GM12892 (cell line): ENCODE results near the gene CLEC16A.

Source experiments
- DNase-seq: peaks from one replicate; pipeline ENCODE4 v3.0.0; 2011; ENCODE audit not compliant: insufficient read length
- FAIRE-seq: peaks from 2 replicates; lab custom pipeline; 2011; peaks lifted over from hg19 to GRCh38; lab: Jason Lieb, UNC
- POLR2A ChIP-seq: IDR thresholded peaks from 2 replicates; pipeline ENCODE4 v1.6.1; 2011; ENCODE audit warnings: low read depth, low read length, control low read depth
- POLR2AphosphoS5 ChIP-seq: IDR thresholded peaks from 2 replicates; pipeline ENCODE4 v1.6.1; 2011; ENCODE audit warnings: low read depth, low read length, control low read depth
- TAF1 ChIP-seq: IDR thresholded peaks from 2 replicates; pipeline ENCODE4 v1.6.1; 2011; ENCODE audit warnings: low read depth, mild to moderate bottlenecking, control low read depth, low read length, borderline replicate concordance

Gene CLEC16A

GRCh38 chr16:11071829-11072228, 127.5 kb downstream of the CLEC16A start:
- no peak for TF ChIP-seq POLR2AphosphoS5
- no peak for TF ChIP-seq TAF1
- TF ChIP-seq POLR2A: no peak
- FAIRE-seq (no peak), DNase-seq (no peak)

- TF ChIP-seq POLR2A (no peak), POLR2AphosphoS5 (no peak), TAF1 (no peak)
- FAIRE-seq: no peak
- DNase-seq: no peak
These were observed 128.2 kb downstream of the CLEC16A start for GRCh38 chr16:11072420-11073153.

- FAIRE-seq: no peak
- TF ChIP-seq TAF1 (no peak), POLR2A (no peak), POLR2AphosphoS5 (no peak)
- DNase-seq: no peak
These were observed 129.1 kb downstream of the CLEC16A start for GRCh38 chr16:11073407-11073999.

- FAIRE-seq (no peak), DNase-seq (no peak)
- TF ChIP-seq POLR2A (no peak), TAF1 (no peak), POLR2AphosphoS5 (no peak)
These were observed 129.8 kb downstream of the CLEC16A start for GRCh38 chr16:11074131-11074530.

GRCh38 chr16:11075163-11075562, 130.8 kb downstream of the CLEC16A start:
- TF ChIP-seq TAF1 (no peak), POLR2AphosphoS5 (no peak), POLR2A (no peak)
- FAIRE-seq (no peak), DNase-seq (no peak)

- TF ChIP-seq TAF1: no peak
- TF ChIP-seq POLR2AphosphoS5: no peak
- no peak for TF ChIP-seq POLR2A
- FAIRE-seq: peak; percentile 83
- peak; percentile 74 for DNase-seq
These were observed 132.1 kb downstream of the CLEC16A start for GRCh38 chr16:11076259-11077018.

GRCh38 chr16:11078812-11079459, 134.6 kb downstream of the CLEC16A start:
- FAIRE-seq: no peak
- TF ChIP-seq POLR2A (no peak), POLR2AphosphoS5 (no peak), TAF1 (no peak)
- DNase-seq: no peak

GRCh38 chr16:11079652-11080187, 135.4 kb downstream of the CLEC16A start:
- DNase-seq (no peak), FAIRE-seq (peak; percentile 48)
- TF ChIP-seq POLR2A (no peak), POLR2AphosphoS5 (no peak), TAF1 (no peak)

- TF ChIP-seq POLR2A (no peak), POLR2AphosphoS5 (no peak), TAF1 (no peak)
- FAIRE-seq: no peak
- DNase-seq: no peak
These were observed 136.1 kb downstream of the CLEC16A start for GRCh38 chr16:11080327-11080967.

- no peak for DNase-seq
- TF ChIP-seq TAF1: no peak
- no peak for TF ChIP-seq POLR2AphosphoS5
- TF ChIP-seq POLR2A: no peak
- FAIRE-seq: no peak
These were observed 136.8 kb downstream of the CLEC16A start for GRCh38 chr16:11080999-11081630.
